IMR-90 (cell line): ENCODE data around the gene DUSP10. TPM values are rescaled to one million over a fixed set of nuclear protein-coding genes. Genes with fewer than 3 reads are reported as not detected.
A peak's percentile ranks its signal among the peaks of the same experiment; 100 is the strongest.

Source experiments
- ATAC-seq: fragments of 200-7000 bp; cut with Tn5 transposase; 2 replicates; pipeline ENCODE4 v1.9.1; 2020; ENCODE audit warnings: low read depth, mild to moderate bottlenecking, moderate library complexity
- BruUV-seq: library from RNA; stranded (reverse); fragments of 400-500 nt; replicated peaks from 2 replicates; lab custom pipeline; 2021; lab: Mats Ljungman, UMichigan
- CTCF ChIA-PET: fragments of 300-600 bp; formaldehyde crosslinking; extraction: SDS; loops from one replicate; lab custom pipeline; 2021; ENCODE audit warnings: antibody characterized with exemption; lab: Yijun Ruan, JAX
- POLR2A ChIA-PET: fragments of 300-600 bp; sonication (Branson Sonifier 250); formaldehyde crosslinking; loops from one replicate; lab custom pipeline; 2022; ENCODE audit warnings: antibody characterized with exemption; ENCODE audit not compliant: unreplicated experiment; lab: Charles Lee
- DNase-seq: peaks from one replicate; pipeline ENCODE4 v3.0.0; 2013
- H2AFZ ChIP-seq: replicated peaks from 2 replicates; pipeline ENCODE3; 2013; ENCODE audit warnings: low read length, mild to moderate bottlenecking; ENCODE audit not compliant: poor library complexity
- H2AK5ac ChIP-seq: 2 replicates; pipeline ENCODE4 v1.6.1; 2013; ENCODE audit warnings: low read depth, low read length, inconsistent platforms
- H2AK9ac ChIP-seq: replicated peaks from 2 replicates; pipeline ENCODE3; 2013; ENCODE audit warnings: mild to moderate bottlenecking, low read depth, low read length, moderate library complexity; ENCODE audit not compliant: poor library complexity
- H2BK120ac ChIP-seq: 2 replicates; pipeline ENCODE4 v1.6.1; 2013; ENCODE audit warnings: low read depth, low read length, inconsistent platforms
- H2BK15ac ChIP-seq: 3 replicates; pipeline ENCODE4 v1.6.1; 2013; ENCODE audit warnings: low read depth, low read length, inconsistent platforms
- H2BK20ac ChIP-seq: 2 replicates; pipeline ENCODE4 v1.6.1; 2013; ENCODE audit warnings: low read depth, mild to moderate bottlenecking, inconsistent platforms, low read length, moderate library complexity
- H2BK5ac ChIP-seq: 2 replicates; pipeline ENCODE4 v1.6.1; 2013; ENCODE audit warnings: mild to moderate bottlenecking, low read depth, low read length, inconsistent platforms; ENCODE audit not compliant: poor library complexity, severe bottlenecking
- H3K14ac ChIP-seq: replicated peaks from 2 replicates; pipeline ENCODE4 v1.6.1; 2013; ENCODE audit warnings: low read depth, low read length, inconsistent platforms
- H3K18ac ChIP-seq: 2 replicates; pipeline ENCODE4 v1.6.1; 2013; ENCODE audit warnings: low read depth, low read length, control low read depth
- H3K23ac ChIP-seq: 2 replicates; pipeline ENCODE4 v1.6.1; 2013; ENCODE audit warnings: low read depth, low read length, inconsistent platforms
- H3K27ac ChIP-seq: 2 replicates; pipeline ENCODE4 v1.5.1; 2013; ENCODE audit warnings: mild to moderate bottlenecking, control low read depth, low read length; ENCODE audit not compliant: insufficient read depth
- H3K27me3 ChIP-seq: 2 replicates; pipeline ENCODE4 v1.6.1; 2013; ENCODE audit warnings: low read length; ENCODE audit not compliant: control insufficient read depth, insufficient read depth
- H3K36me3 ChIP-seq: 2 replicates; pipeline ENCODE4 v1.6.1; 2013; ENCODE audit warnings: low read length, mixed read lengths; ENCODE audit not compliant: control insufficient read depth, insufficient read depth
- H3K4ac ChIP-seq: 2 replicates; pipeline ENCODE4 v1.6.1; 2013; ENCODE audit warnings: low read depth, low read length, inconsistent platforms
- H3K4me1 ChIP-seq: 2 replicates; pipeline ENCODE4 v1.6.1; 2013; ENCODE audit warnings: low read length, mixed read lengths; ENCODE audit not compliant: control insufficient read depth, insufficient read depth
- H3K4me2 ChIP-seq: 2 replicates; pipeline ENCODE4 v1.6.1; 2013; ENCODE audit warnings: low read depth, mild to moderate bottlenecking, control low read depth, low read length, moderate library complexity
- H3K4me3 ChIP-seq: 2 replicates; pipeline ENCODE4 v1.5.1; 2013; ENCODE audit warnings: low read depth, mild to moderate bottlenecking, control low read depth, low read length, moderate library complexity; ENCODE audit not compliant: insufficient read depth
- H3K56ac ChIP-seq: 2 replicates; pipeline ENCODE4 v1.6.1; 2013; ENCODE audit warnings: low read length, inconsistent platforms; ENCODE audit not compliant: insufficient read depth; ENCODE audit errors: extremely low read depth
- H3K79me1 ChIP-seq, 2 experiments: 2 replicates each; pipeline ENCODE4 v1.6.1; 2013; ENCODE audit warnings: low read length in 2 of 2, inconsistent platforms in 1 of 2, low read depth in 1 of 2
- H3K9ac ChIP-seq: 2 replicates; pipeline ENCODE4 v1.6.1; 2013; ENCODE audit warnings: low read depth, low read length, control low read depth
- H3K9me1 ChIP-seq: 2 replicates; pipeline ENCODE4 v1.6.1; 2013; ENCODE audit warnings: low read length, inconsistent platforms; ENCODE audit not compliant: insufficient read depth
- H3K9me3 ChIP-seq: 2 replicates; pipeline ENCODE4 v1.6.1; 2013; ENCODE audit warnings: low read length; ENCODE audit not compliant: control insufficient read depth, insufficient read depth
- H4K20me1 ChIP-seq: 2 replicates; pipeline ENCODE4 v1.6.1; 2013; ENCODE audit warnings: low read length, inconsistent platforms; ENCODE audit not compliant: insufficient read depth
- H4K5ac ChIP-seq: 2 replicates; pipeline ENCODE4 v1.6.1; 2013; ENCODE audit warnings: mild to moderate bottlenecking, low read depth, low read length, control low read depth
- H4K8ac ChIP-seq, 2 experiments: 2 replicates each; pipeline ENCODE4 v1.6.1; 2013; ENCODE audit warnings: low read depth in 2 of 2, low read length in 2 of 2, control low read depth in 1 of 2, inconsistent platforms in 1 of 2
- H4K91ac ChIP-seq: 2 replicates; pipeline ENCODE4 v1.6.1; 2013; ENCODE audit warnings: low read depth, low read length, inconsistent platforms; ENCODE audit not compliant: insufficient read depth
- CEBPB ChIP-seq: IDR thresholded peaks from 2 replicates; pipeline ENCODE4 v1.6.1; 2012; ENCODE audit warnings: low read depth, low read length, improper control_type of control experiment
- MXI1 ChIP-seq: IDR thresholded peaks from 2 replicates; pipeline ENCODE4 v1.6.1; 2012; ENCODE audit warnings: low read depth, mild to moderate bottlenecking, low read length, moderate library complexity, borderline replicate concordance
- WGBS, 2 experiments: methylation state at CpG; one replicate each; pipeline versions ENCODE4 v1.1.5 to v1.1.7; 2013; ENCODE audit warnings: missing lambda C conversion rate in 2 of 2; ENCODE audit not compliant: insufficient read length in 1 of 2; ENCODE audit errors: extremely low coverage in 2 of 2; 5-methylcytosine and 5-hydroxymethylcytosine counted together
- dilution Hi-C: fragments of 300-500 bp; cut with HindIII; formaldehyde crosslinking; loops from one replicate; pipeline ENCODE4 v1.14.3; 2018; ENCODE audit warnings: low sequenced_read_pairs; ENCODE audit not compliant: unreplicated experiment
- in situ Hi-C: fragments of 300-500 bp; cut with MboI; formaldehyde crosslinking; loops from 3 replicates; pipeline ENCODE4 v1.14.3; 2019; ENCODE audit warnings: low sequenced_read_pairs, inconsistent platforms, mixed read lengths
- intact Hi-C: fragments of 100-400 bp; cut with micrococcal nuclease; formaldehyde crosslinking; loops from 2 replicates; pipeline ENCODE4 v1.10.0; 2022
- polyA plus RNA-seq, 3 experiments: library from polyadenylated mRNA; depleted of rRNA; stranded (reverse); fragments of >200 nt; gene quantifications; 2 replicates each; pipeline ENCODE4 v1.2.3, GENCODE V29; 2012; ENCODE audit warnings: low replicate concordance in 1 of 3
- total RNA-seq: library from RNA; depleted of rRNA; stranded (reverse); fragments of >200 nt; gene quantifications from 2 replicates; pipeline ENCODE4 v1.2.3, GENCODE V29; 2012

The DUSP10 gene
- total and polyA plus RNA-seq, 2 of the 4 experiments (the other 2 are of a cell fraction), result 41.7 to 59.1 TPM

GRCh38 chr1:221708987-221709386, 32.9 kb downstream of the DUSP10 start:
- POLR2A ChIA-PET, result interaction anchor here (0.5 kb wide), 1 partner anchor 277 kb away, joined by 4 read pairs; no protein-coding TSS in a partner anchor
- H2AK5ac ChIP-seq, result no peak overlapping the region

More at GRCh38 chr1:221708987-221709386, 32.9 kb downstream of the DUSP10 start:
- dilution Hi-C loops (no loop called here), in situ Hi-C loops (no loop called here), intact Hi-C loops (no loop called here)
- Histone ChIP-seq H4K20me1 (peaks cover 10% of the 10 kb centered on the region; the same call in 1 of the 2 replicates), H3K27me3 (no peaks in the 10 kb centered on the region), H2BK20ac (no peak overlapping the region), H3K4me2 (no peak overlapping the region), H3K9me1 (peaks cover 27% of the 10 kb centered on the region), H3K56ac (no peak overlapping the region), H3K79me1 (peaks cover 27 to 76% of the 10 kb centered on the region in 2 experiments), H3K9me3 (no peaks in the 10 kb centered on the region), H2BK5ac (no peak overlapping the region), H3K14ac (no peak overlapping the region), H2BK15ac (no peak overlapping the region), H3K18ac (no peak overlapping the region), H2AFZ (no peak overlapping the region), H3K36me3 (peaks cover 28% of the 10 kb centered on the region), H3K9ac (no peak overlapping the region), H3K27ac (no peak overlapping the region), H4K91ac (no peak overlapping the region), H4K8ac (no peak overlapping the region), H4K5ac (no peak overlapping the region), H3K23ac (no peak overlapping the region), H3K4ac (no peak overlapping the region), H2AK9ac (no peak overlapping the region), H3K4me3 (no peak overlapping the region), H2BK120ac (no peak overlapping the region), H3K4me1 (peaks cover 21% of the 10 kb centered on the region)
- no TSS peak for BruUV-seq
- 67% methylated on average over 3 of the region's 3 CpGs; no CpG with 5 or more reads in 1 of the 2 experiments for WGBS, 2 experiments
- TF ChIP-seq MXI1 (no peak), CEBPB (0 out of 2 replicates have a peak, but pooled peaks have one; percentile 21)
- peak; percentile 89 for DNase-seq
- no peak for ATAC-seq
- CTCF ChIA-PET, result interaction anchor here (1.0 kb wide), 1 partner anchor 140 kb away, joined by 3 read pairs; no protein-coding TSS in a partner anchor
